HTERT RPE-1 (cell line): Measurements from ENCODE around the gene LDHB.
"Not testable (repeated sequence)": the region's sequence is repeated elsewhere in the genome, so short reads cannot be mapped to it uniquely, and the experiment has no call there.

Experiments used
- in situ Hi-C: fragments of 300-500 bp; cut with MboI; formaldehyde crosslinking; loops from 4 replicates; pipeline ENCODE4 v1.14.3; 2020; ENCODE audit warnings: low sequenced_read_pairs

LDHB gene

DNA sequence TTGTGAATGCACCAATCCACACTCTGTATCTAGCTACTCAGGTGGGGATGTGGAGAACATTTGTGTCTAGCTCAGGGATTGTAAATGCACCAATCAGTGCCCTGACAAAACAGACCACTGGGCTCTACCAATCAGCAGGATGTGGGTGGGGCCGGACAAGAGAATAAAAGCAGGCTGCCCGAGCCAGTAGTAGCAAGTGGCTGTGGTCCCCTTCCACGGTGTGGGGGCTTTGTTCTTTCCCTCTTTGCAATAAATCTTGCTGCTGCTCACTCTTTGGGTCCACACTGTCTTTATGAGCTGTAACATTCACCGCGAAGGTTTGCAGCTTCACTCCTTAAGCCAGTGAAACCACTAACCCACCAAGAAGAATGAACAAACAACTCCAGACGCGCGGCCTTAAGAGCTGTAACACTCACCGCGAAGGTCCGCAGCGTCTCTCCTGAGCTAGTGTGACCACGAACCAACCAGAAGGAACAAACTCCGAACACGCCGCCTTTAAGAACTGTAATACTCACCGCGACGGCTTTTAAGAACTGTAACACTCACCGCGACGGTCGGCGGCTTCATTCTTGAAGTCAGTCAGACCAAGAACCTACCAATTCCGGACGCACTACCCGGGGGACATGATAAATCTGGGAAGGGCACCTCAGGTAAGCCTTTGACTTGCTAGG, 4.6 kb upstream of the LDHB start:
- in situ Hi-C loops = no loop called here

DNA sequence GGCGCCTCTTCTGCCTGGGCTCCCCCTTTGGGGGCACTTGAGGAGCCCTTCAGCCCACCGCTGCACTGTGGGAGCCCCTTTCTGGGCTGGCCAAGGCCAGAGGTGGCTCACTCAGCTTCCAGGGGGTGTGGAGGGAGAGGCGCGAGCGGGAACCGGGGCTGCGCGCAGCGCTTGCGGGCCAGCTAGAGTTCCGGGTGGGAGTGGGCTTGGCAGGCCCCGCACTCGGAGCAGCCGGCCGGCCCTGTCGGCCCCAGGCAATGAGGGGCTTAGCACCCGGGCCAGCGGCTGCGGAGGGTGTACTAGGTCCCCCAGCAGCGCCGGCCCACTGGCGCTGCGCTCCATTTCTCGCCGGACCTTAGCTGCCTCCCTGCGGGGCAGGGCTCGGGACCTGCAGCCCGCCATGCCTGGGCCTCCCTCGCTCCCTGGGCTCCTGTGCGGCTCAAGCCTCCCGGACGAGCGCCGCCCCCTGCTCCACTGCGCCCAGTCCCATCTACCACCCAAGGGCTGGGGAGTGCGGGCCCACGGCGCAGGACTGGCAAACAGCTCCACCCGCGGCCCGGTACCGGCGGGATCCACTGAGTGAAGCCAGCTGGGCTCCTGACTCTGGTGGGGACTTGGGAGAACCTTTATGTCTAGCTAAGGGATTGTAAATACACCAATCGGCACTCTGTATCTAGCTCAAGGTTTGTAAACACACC, 3.9 kb upstream of the LDHB start:
- in situ Hi-C loops = not testable (repeated sequence)

DNA sequence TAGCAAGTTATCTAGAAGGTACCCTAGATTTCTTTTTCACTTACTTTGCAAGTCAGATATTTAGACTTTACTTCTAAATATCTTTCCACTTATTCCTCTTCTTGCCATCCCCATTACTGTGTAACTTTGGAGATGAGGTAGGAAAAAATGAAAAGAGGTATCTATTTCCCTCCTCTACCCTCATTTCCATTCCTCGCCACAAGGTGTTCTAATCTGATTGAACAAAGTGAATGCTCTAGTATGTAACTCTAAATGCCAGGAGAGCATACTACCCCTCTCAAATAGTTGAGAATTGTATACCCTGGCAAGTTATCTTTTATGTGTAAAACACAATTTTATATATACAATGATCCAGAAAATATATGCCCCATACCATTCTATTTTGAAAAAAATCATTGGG, 1.7 kb upstream of the LDHB start:
- in situ Hi-C loops = no loop called here

DNA sequence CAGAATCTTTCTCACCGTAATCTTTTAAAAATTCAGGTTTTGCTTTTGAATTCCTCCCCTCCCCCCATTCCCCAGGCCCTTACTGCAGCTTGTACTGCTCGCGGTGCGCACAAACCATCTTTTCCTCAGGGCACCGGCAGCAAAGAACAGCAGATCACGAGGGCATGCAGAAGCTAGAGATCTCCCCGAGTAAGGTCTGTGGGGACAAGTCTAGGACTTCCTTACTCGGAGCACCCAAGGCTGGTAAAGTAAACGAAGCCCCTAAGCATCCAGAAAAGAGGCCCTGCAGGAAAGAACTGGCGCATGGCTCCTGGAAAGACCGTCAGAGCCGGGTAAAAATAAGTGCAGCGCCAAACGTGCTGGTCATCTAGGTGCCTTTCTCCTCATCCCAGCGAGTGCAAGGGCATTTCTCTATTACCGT, 727 bp downstream of the LDHB start:
- in situ Hi-C loops = no loop called here

DNA sequence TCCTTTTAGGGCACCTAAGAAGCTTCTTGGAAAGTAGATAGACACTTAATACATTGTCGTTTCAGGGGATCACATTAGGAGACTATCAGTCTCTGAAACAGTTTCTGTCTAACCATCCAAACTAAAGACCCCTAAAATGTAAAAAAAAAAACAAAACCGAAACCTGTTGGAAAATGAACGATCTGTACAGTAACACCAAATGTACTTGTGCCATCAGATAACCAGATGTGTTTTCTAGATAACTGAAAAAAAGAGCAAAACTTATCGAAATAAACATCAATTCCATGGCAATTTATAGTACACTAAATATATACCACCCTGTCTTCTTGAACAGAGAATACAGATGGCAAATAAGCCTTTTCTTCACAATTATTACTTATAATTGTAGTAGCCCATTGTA, 2.1 kb downstream of the LDHB start:
- in situ Hi-C loops = no loop called here

DNA sequence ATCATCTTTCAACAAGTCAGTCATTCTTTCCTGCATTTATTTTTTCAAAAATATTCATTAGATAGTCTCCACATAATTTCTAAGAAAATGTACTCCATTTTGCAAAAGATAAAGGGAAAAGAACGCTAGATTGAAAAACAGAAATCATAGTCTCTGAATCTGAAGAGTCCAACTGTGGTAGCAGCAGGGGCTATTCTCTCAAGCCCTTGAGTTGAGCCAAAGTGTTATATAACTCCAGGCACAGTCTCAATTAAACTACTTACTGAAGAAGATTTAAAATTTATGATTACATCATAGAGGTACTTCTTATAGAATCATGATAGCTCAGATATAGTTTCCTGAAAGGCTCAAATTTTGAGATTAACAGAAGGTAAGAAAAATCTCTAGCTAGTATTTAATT, 5.8 kb downstream of the LDHB start:
- in situ Hi-C loops = no loop called here

DNA sequence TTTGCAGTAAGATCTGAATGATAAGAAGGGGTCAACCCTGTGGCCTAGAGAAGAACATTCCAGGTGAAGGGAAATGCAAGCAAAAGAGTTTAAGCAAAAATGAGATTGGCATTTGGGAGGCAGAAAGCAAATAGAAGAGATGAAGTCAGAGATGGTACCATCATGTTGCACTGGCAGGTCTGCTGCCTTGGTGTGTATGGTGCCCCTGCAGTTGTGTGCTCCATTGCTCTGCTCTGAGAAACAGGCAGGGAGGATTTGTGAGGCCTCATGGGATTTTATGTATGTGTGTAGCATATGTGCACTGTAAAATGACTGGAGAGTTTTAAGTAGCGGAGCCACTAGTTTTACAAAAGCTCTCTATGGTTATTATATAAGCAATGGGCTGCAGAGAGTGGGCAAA, 6.6 kb downstream of the LDHB start:
- in situ Hi-C loops = no loop called here

DNA sequence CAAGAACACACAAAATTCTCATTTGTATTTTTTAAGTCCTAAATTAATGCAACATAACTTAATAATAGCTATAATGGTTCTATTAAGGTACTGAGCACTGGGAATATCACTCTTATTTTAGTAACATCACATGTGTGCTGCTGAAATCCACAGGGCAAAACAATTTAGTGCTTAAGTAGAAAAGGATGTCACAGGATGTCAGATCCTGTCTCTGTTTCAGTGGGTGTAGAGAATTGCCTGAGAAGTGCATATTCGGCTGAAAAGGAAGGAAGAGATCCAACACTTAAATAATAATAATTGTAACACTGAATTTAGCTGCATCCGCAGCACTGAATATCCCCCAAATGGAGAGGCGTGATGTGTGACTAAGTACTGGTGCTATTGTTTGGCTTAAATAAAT, 8.6 kb downstream of the LDHB start:
- in situ Hi-C loops = no loop called here

DNA sequence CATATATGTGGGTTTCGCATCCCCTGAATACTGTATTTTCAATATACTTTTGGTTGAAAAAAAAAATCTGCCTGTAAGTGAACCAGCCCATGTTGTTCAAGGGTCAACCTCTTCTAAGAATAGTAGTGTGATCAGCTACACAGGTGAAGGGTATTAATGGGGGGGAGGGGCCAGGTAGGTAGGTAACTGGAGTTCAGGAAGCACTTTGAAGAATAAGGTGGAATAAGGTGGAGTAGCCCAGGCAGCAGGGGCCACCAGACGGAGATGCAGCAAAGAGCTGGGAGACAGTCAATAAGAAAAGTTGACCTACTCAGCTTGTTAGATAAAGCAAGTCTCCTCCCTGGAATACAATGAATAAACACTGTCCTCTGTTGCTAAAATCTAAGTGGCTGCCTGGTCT, 9.3 kb downstream of the LDHB start:
- in situ Hi-C loops = no loop called here

DNA sequence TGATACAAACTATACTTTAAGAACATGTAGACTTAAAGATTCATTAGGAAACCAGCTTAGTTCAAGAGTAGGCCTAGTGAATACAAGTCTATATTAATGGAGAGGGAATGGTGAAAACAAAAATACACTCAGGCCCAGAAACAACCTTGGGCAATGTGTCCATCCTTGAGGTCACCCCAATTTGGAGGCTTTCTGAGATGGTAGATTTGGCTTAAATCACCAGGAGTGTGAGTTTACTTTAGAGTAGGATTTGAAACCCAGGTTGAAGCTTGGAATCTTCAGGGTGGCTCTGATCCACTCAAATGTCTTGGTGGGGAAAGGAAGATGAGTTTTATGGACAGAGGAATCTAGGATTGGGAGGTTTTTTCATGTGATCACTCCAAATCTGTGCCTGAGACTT, 10.5 kb downstream of the LDHB start:
- in situ Hi-C loops = no loop called here

DNA sequence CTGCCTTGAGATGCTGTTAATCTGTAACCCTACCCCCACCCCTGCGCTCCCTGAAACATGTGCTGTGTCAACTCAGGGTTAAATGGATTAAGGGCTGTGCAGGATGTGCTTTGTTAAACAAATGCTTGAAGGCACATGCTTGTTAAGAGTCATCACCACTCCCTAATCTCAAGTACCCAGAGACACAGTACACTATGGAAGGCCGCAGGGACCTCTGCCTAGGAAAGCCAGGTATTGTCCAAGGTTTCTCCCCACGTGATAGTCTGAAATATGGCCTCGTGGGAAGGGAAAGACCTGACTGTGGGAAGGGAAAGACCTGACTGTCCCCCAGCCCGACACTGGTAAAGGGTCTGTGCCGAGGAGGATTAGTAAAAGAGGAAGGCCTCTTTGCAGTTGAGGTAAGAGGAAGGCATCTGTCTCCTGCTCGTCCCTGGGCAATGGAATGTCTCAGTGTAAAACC, 12.6 kb downstream of the LDHB start:
- in situ Hi-C loops = not testable (repeated sequence)

DNA sequence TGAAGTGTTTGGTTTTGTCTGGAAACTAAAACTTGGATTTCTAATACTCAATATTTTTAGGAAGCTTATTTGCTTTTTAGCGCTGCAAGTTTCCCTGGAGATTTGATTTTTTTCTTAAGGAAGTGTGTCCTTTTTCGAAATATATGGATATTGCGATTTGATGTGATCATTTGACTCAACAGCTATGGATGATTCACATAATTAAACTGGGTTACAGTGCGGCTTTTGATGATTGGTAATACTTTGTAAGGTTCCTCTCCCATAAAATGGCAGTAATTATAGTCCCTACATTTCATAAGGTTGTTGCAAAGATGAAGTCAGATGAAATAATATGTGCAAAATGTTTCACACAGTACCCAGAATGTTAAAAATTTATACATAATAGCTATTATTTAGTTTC, 13.1 kb downstream of the LDHB start:
- in situ Hi-C loops = no loop called here

DNA sequence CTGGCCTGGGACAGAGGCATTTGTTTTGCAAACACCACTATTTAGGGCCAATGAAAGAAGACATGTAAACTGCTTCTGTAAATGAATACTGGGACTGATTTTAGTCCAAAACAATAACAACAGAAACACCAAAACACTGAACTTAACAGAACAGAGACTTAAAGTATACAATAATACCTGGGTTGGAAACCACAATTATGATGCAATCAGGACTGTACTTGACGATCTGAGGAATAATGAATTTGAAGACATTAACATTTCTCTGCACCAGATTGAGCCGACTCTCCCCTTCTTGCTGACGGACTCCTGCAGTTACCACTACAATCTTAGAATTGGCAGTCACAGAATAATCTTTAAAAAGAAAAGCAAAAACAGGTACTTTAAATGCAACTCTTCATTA, 13.9 kb downstream of the LDHB start:
- in situ Hi-C loops = no loop called here

DNA sequence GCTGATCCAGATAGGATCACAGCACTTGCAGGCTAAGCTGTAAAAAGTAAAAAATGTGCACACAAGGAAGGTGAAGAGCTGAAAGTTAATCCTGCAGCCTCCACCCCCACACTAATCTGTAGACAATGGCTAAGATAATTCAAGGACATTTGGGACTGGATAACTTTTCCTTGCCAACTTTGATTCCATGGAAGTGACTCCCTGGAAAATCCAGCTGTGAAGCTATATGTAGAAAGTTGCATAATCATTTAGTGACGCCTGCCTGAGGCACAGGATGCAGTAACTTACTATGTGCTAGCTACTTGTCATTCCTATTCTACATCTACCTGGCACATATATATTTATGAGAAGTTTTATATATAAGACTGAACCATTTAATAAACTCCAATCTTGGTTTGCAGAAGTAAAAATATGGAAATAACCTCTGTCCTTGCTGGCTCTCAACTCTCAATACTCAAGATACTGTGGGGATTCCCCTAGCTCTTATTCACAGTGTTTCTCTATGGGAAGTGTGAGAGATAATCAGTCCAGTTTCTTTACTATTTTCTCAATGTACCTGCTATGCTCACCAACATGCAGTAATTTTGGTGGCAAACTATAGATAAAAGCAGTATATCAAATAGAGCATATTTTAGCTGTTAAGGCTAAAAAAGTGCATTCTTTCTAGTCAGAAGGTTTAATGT, 14.8 kb downstream of the LDHB start:
- in situ Hi-C loops = no loop called here

DNA sequence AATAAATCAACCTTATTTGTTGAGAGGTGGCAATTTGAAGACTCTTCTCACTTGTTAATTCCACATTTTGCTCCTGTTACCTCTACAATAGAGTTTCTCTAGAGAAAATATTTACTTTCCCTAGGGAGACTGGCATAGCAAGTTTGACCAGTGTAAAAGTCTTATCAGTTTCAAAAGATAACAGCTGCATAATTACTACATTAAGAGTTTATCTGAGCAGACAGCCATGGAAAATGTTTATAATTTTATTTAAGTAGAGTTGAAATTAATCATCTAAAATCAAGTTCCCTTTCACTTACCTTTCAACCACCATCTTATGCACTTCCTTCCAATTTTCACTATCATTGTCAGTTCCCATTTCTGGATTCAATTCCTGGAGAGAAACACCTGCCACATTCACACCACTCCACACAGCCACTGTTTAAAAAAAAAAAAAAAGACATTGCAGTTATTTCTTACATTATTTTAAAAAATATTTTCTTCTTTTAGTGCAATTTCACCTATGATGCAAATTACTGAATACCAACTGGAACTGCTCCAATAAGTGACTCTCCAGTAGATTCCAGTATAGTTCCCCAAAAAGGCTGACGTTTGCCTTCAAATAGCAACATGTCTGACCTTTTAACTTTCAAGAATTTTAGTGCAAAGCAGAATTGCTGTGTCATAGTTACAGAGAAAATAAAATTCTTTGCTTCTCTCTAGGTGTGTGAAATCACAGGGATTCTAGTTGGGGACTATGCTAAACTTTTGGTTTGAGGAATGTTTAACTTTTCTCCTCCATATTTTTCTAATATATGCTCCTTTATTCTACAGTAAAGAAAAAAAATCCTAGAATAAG, 19.4 kb downstream of the LDHB start:
- in situ Hi-C loops = no loop called here

DNA sequence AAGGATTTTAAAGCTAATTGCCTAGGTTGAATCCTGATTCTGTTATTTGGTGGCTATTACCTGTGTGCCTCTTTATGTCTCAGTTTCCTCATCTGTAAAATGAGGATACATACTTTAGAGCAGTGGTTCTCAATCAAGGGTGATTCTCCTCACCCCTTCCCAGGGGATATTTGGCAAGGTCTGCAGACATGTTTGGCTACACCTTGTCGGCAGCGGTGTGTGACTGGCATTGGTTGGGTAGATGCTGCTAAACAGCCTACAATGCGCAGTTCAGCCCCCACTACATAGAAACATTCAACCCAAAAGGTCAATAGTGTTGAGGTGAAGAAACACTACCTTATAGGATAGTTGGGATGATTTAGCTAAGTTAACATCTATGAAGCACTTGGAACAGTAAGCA, 23.4 kb downstream of the LDHB start:
- in situ Hi-C loops = no loop called here

DNA sequence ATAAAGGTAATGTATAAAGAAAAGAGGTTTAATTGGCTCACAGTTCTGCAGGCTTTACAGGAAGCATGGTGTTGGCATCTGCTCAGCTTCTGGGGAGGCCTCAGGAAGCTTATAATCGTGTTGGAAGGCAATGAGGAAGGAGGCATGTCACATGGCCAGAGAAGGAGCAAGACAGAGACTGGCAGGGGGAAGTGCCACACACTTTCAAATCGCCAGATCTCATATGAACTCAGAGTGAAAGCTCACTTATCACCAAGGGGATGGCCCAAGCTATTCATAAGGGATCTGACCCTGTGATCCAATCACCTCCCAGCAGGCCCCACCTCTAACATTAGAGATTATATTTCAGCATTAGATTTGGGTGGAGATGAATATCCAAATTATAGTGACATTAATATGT, 26.3 kb downstream of the LDHB start:
- in situ Hi-C loops = no loop called here

DNA sequence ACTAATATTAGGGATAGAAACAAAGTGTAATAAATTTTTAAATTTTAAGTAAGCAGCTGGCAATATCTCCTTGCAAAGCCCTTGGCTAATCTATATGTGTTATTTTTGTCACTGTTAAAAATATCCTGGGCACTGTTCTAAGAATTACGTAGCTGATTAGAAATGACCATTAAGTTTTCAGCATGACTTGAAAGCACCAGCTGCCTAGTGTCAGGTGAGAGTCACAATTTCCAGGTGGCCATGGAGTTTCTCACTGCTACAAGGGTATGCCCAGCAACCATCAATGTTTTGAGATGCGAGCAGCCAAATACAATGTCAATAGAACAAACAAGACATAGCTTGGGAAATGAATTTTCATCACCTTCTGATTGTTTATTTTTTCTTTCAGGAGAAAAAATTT, 29.7 kb downstream of the LDHB start:
- in situ Hi-C loops = no loop called here

DNA sequence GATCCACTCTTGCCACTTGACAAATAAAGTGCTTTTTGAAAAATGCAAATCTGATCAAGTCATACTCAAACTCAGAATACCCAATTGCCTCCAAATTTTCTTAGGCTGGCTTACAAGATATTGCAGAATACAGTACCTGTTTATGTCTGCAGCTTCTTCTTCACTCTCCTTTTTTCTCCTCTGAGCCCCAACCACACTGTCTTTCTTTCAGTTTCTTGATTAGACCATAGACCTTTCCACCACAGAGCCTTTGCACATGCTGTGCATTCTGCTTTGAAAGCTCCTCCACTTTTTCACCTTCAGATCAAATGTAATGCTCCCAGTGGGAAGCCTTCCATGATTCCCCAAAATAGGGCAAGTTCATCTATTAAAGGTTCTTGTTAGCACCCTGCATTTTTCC, 39.1 kb downstream of the LDHB start:
- in situ Hi-C loops = no loop called here

DNA sequence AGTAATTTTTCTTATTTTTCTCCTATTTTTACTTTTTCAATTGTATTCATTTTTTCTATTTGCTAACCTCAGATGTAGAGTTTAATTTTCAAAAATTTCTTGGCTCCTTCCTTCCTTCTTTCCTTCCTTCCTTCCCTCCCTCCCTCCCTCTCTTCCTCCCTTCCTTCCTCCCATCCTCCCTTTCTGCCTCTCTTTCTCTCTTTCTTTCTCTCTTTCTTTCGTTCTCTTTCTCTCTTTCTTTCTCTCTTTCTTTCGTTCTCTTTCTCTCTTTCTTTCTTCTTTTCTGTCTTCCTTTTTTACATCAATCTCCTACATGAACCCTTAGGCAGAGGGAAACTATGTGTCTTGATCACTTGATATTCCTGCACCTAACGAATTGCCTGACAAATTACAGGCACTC, 40.6 kb downstream of the LDHB start:
- in situ Hi-C loops = no loop called here

DNA sequence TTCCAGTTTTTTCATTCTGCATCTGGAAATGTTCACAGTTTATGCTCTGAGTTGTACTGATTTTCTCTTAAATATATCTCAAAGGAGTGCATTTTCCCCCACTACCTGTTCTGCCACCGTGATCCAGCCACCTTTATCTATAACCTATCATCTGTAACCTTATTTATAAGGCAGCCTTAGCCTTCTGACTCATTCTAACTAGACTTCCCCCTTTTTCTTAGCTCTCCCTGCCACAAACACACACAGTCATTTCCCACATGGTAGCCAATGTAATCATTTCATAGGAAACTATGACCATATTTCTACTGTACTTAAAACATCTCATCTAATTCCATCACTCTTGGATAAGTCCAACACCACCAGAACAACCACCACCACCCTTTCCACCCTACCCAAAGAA, 42.2 kb downstream of the LDHB start:
- in situ Hi-C loops = no loop called here
